Muscle of arm (tissue), 12 donors: ENCODE data around the gene FGFBP1. TPM values are rescaled to one million over a fixed set of nuclear protein-coding genes. Genes with fewer than 3 reads are reported as not detected.
"Not testable (repeated sequence)": the region's sequence is repeated elsewhere in the genome, so short reads cannot be mapped to it uniquely, and the experiment has no call there.

ENCODE experiments used
- DNase-seq: peaks from one replicate; pipeline ENCODE4 v3.0.0-alpha.2; 2013
- polyA plus RNA-seq, 12 donors: library from polyadenylated mRNA; unstranded; fragments of 120-200 nt; gene quantifications; one replicate each; pipeline ENCODE4 v1.2.1, GENCODE V29; 2013; ENCODE audit not compliant: insufficient read length in 12 of 12

The FGFBP1 gene
- polyA plus RNA-seq, 12 donors = 0.20 to 1.4 (median 0.74) TPM; not detected in 8

- no peak for DNase-seq
These were observed 9.1 kb upstream of the FGFBP1 start for GRCh38 chr4:15947684-15948083.

- no peak for DNase-seq
These were observed 7.0 kb upstream of the FGFBP1 start for GRCh38 chr4:15945516-15945915.

- DNase-seq = no peak
These were observed 6.4 kb upstream of the FGFBP1 start for GRCh38 chr4:15944895-15945294.

GRCh38 chr4:15942283-15942682 is 3.7 kb upstream of the FGFBP1 start:
- DNase-seq = no peak

GRCh38 chr4:15938182-15938581 is 358 bp downstream of the FGFBP1 start:
- no peak for DNase-seq

GRCh38 chr4:15936495-15936894 is 2.0 kb downstream of the FGFBP1 start:
- DNase-seq = no peak

GRCh38 chr4:15935504-15936402 is 2.8 kb downstream of the FGFBP1 start:
- DNase-seq = no peak

GRCh38 chr4:15934259-15934658 is 4.3 kb downstream of the FGFBP1 start:
- no peak for DNase-seq

- no peak for DNase-seq
These were observed 6.9 kb downstream of the FGFBP1 start for GRCh38 chr4:15931451-15932210.

GRCh38 chr4:15930314-15930713 is 8.2 kb downstream of the FGFBP1 start:
- DNase-seq = no peak

GRCh38 chr4:15929540-15929939 is 9.0 kb downstream of the FGFBP1 start:
- no peak for DNase-seq

GRCh38 chr4:15928883-15929282 is 9.7 kb downstream of the FGFBP1 start:
- DNase-seq = no peak

- no peak for DNase-seq
These were observed 12.1 kb downstream of the FGFBP1 start for GRCh38 chr4:15926486-15926885.

- DNase-seq = no peak
These were observed 12.7 kb downstream of the FGFBP1 start for GRCh38 chr4:15925830-15926229.

GRCh38 chr4:15921592-15921932 is 17.0 kb downstream of the FGFBP1 start:
- DNase-seq = no peak

- DNase-seq = peak; percentile 15
These were observed 17.6 kb downstream of the FGFBP1 start for GRCh38 chr4:15920723-15921591.

GRCh38 chr4:15918484-15919129 is 19.9 kb downstream of the FGFBP1 start:
- no peak for DNase-seq

- no peak for DNase-seq
These were observed 21.2 kb downstream of the FGFBP1 start for GRCh38 chr4:15917297-15917696.

- not testable (repeated sequence) for DNase-seq
These were observed 22.2 kb downstream of the FGFBP1 start for GRCh38 chr4:15916358-15916757.

- DNase-seq = no peak
These were observed 23.8 kb downstream of the FGFBP1 start for GRCh38 chr4:15914736-15915135.

- no peak for DNase-seq
These were observed 24.2 kb downstream of the FGFBP1 start for GRCh38 chr4:15914291-15914690.

- DNase-seq = no peak
These were observed 24.9 kb downstream of the FGFBP1 start for GRCh38 chr4:15913631-15913970.
